ENCODE results near the gene ZNF678.

DNA sequence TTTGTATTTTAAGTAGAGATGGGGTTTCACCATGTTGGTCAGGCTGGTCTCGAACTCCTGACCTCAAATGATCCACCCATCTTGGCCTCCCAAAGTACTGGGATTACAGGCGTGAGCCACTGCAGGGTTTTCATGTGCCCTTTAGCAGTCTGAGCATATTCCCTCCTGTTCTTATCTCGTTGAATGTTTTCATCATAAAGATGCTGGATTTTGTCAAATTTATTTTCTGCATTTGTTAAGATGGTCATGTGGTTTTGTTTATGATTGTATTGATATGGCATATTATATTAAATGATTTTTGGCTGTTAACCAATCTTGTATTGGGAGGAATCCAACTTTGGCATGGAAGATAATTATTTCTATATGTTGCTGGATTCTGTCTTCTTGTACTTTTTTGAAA lies 163.0 kb downstream of the ZNF678 start:
- TF ChIP-seq, protein P1, sequence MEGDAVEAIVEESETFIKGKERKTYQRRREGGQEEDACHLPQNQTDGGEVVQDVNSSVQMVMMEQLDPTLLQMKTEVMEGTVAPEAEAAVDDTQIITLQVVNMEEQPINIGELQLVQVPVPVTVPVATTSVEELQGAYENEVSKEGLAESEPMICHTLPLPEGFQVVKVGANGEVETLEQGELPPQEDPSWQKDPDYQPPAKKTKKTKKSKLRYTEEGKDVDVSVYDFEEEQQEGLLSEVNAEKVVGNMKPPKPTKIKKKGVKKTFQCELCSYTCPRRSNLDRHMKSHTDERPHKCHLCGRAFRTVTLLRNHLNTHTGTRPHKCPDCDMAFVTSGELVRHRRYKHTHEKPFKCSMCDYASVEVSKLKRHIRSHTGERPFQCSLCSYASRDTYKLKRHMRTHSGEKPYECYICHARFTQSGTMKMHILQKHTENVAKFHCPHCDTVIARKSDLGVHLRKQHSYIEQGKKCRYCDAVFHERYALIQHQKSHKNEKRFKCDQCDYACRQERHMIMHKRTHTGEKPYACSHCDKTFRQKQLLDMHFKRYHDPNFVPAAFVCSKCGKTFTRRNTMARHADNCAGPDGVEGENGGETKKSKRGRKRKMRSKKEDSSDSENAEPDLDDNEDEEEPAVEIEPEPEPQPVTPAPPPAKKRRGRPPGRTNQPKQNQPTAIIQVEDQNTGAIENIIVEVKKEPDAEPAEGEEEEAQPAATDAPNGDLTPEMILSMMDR (IDR thresholded peaks at IDR 0.05): no peak
- TF ChIP-seq EP300 (IDR thresholded peaks at IDR 0.05): no peak
- no peak for TF ChIP-seq POLR2A (IDR thresholded peaks at IDR 0.05)
